Adrenal gland (tissue), 5 donors: Measurements from ENCODE around the gene TSPAN5.

Experiments
- CTCF ChIP-seq, 6 experiments: fragments of 450-650 bp in 4 of 6; fragments of 200-600 bp in 2 of 6; sonication (generic) in 1 of 6; IDR thresholded peaks; 1 replicate in 5 of 6; 2 replicates in 1 of 6; pipeline versions ENCODE4 v1.5.1 to v1.8.0; 2016 to 2021; ENCODE audit warnings: antibody characterized with exemption in 6 of 6, mild to moderate bottlenecking in 2 of 6, moderate library complexity in 1 of 6
- POLR2A ChIP-seq, 2 donors: fragments of 450-650 bp; IDR thresholded peaks; one replicate each; pipeline ENCODE4 v1.6.1; 2017; ENCODE audit warnings: antibody characterized with exemption in 2 of 2, mild to moderate bottlenecking in 2 of 2, moderate library complexity in 1 of 2
- donor health status: DM: no; HTN: no; CAD: no.

GRCh38 chr4:98446499-98447375, 211.7 kb downstream of the TSPAN5 start:
- TF ChIP-seq CTCF (IDR thresholded peaks at IDR 0.05) = no peak
- TF ChIP-seq POLR2A (IDR thresholded peaks at IDR 0.05) = no peak
